IMR-90 (cell line): ENCODE data around the gene TLCD1.

ENCODE experiments used
- BHLHE40 ChIP-seq: fragments of 150-350 bp; IDR thresholded peaks from 2 replicates; pipeline ENCODE4 v1.6.1; 2016; ENCODE audit warnings: mild to moderate bottlenecking, low read depth, low read length
- CEBPB ChIP-seq: IDR thresholded peaks from 2 replicates; pipeline ENCODE4 v1.6.1; 2012; ENCODE audit warnings: low read depth, low read length, improper control_type of control experiment
- ELK1 ChIP-seq: fragments of 150-350 bp; IDR thresholded peaks from 2 replicates; pipeline ENCODE4 v1.6.1; 2016; ENCODE audit warnings: low read depth, mild to moderate bottlenecking, low read length, moderate library complexity, borderline replicate concordance
- MAFK ChIP-seq: IDR thresholded peaks from 2 replicates; pipeline ENCODE4 v1.6.1; 2012; ENCODE audit warnings: low read depth, low read length, improper control_type of control experiment
- MXI1 ChIP-seq: IDR thresholded peaks from 2 replicates; pipeline ENCODE4 v1.6.1; 2012; ENCODE audit warnings: low read depth, mild to moderate bottlenecking, low read length, moderate library complexity, borderline replicate concordance
- POLR2A ChIP-seq: IDR thresholded peaks from 2 replicates; pipeline ENCODE4 v1.6.1; 2012; ENCODE audit warnings: mild to moderate bottlenecking, low read depth, low read length
- RAD21 ChIP-seq: IDR thresholded peaks from 2 replicates; pipeline ENCODE4 v1.6.1; 2012; ENCODE audit warnings: low read length, improper control_type of control experiment
- RCOR1 ChIP-seq: IDR thresholded peaks from 2 replicates; pipeline ENCODE4 v1.6.1; 2012; ENCODE audit warnings: mild to moderate bottlenecking, low read length, improper control_type of control experiment; ENCODE audit not compliant: insufficient replicate concordance
- USF2 ChIP-seq: fragments of 150-350 bp; IDR thresholded peaks from 2 replicates; pipeline ENCODE4 v1.6.1; 2017; ENCODE audit warnings: mild to moderate bottlenecking, antibody characterized with exemption, low read length, low read depth
- TF ChIP-seq, protein P1 (sequence below): conservative IDR thresholded peaks from 2 replicates; pipeline ENCODE4 v1.5.1; 2012; ENCODE audit warnings: mild to moderate bottlenecking, low read depth, low read length, improper control_type of control experiment

- no peak for TF ChIP-seq CEBPB
- TF ChIP-seq, protein P1, sequence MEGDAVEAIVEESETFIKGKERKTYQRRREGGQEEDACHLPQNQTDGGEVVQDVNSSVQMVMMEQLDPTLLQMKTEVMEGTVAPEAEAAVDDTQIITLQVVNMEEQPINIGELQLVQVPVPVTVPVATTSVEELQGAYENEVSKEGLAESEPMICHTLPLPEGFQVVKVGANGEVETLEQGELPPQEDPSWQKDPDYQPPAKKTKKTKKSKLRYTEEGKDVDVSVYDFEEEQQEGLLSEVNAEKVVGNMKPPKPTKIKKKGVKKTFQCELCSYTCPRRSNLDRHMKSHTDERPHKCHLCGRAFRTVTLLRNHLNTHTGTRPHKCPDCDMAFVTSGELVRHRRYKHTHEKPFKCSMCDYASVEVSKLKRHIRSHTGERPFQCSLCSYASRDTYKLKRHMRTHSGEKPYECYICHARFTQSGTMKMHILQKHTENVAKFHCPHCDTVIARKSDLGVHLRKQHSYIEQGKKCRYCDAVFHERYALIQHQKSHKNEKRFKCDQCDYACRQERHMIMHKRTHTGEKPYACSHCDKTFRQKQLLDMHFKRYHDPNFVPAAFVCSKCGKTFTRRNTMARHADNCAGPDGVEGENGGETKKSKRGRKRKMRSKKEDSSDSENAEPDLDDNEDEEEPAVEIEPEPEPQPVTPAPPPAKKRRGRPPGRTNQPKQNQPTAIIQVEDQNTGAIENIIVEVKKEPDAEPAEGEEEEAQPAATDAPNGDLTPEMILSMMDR: no peak
- no peak for TF ChIP-seq USF2
- no peak for TF ChIP-seq POLR2A
- TF ChIP-seq BHLHE40: no peak
- TF ChIP-seq RAD21: no peak
- TF ChIP-seq MAFK: no peak
- no peak for TF ChIP-seq MXI1
- TF ChIP-seq RCOR1: no peak
- TF ChIP-seq ELK1: no peak
These were observed 7.3 kb upstream of the TLCD1 start for GRCh38 chr17:28733346-28733745.
